Sigmoid colon (tissue), 4 donors: ENCODE results near the gene CCR7.

Experiments
- EP300 ChIP-seq, 4 donors: sonication (generic); formaldehyde crosslinking; IDR thresholded peaks; one replicate each; pipeline ENCODE4 v1.6.1; 2017; ENCODE audit warnings: antibody characterized with exemption in 4 of 4
- POLR2A ChIP-seq, 2 donors: fragments of 450-650 bp; IDR thresholded peaks; one replicate each; pipeline ENCODE4 v1.6.1; 2016; ENCODE audit warnings: antibody characterized with exemption in 2 of 2, mild to moderate bottlenecking in 2 of 2, moderate library complexity in 2 of 2
- POLR2AphosphoS5 ChIP-seq, 4 donors: sonication (generic); formaldehyde crosslinking; IDR thresholded peaks; one replicate each; pipeline ENCODE4 v1.6.1; 2017; ENCODE audit warnings: antibody characterized with exemption in 4 of 4
- TF ChIP-seq, protein P1 (sequence below), 4 experiments: fragments of 450-650 bp in 3 of 4; fragments of 200-600 bp in 1 of 4; IDR thresholded peaks; one replicate each; pipeline ENCODE4 v1.5.1; 2016 to 2019; ENCODE audit warnings: antibody characterized with exemption in 4 of 4, mild to moderate bottlenecking in 3 of 4, moderate library complexity in 2 of 4

GRCh38 chr17:40526668-40527067 lies 38.6 kb downstream of the CCR7 start:
- TF ChIP-seq, protein P1, sequence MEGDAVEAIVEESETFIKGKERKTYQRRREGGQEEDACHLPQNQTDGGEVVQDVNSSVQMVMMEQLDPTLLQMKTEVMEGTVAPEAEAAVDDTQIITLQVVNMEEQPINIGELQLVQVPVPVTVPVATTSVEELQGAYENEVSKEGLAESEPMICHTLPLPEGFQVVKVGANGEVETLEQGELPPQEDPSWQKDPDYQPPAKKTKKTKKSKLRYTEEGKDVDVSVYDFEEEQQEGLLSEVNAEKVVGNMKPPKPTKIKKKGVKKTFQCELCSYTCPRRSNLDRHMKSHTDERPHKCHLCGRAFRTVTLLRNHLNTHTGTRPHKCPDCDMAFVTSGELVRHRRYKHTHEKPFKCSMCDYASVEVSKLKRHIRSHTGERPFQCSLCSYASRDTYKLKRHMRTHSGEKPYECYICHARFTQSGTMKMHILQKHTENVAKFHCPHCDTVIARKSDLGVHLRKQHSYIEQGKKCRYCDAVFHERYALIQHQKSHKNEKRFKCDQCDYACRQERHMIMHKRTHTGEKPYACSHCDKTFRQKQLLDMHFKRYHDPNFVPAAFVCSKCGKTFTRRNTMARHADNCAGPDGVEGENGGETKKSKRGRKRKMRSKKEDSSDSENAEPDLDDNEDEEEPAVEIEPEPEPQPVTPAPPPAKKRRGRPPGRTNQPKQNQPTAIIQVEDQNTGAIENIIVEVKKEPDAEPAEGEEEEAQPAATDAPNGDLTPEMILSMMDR (IDR thresholded peaks at IDR 0.05) = no peak
- no peak for TF ChIP-seq POLR2A (IDR thresholded peaks at IDR 0.05)
- no peak for TF ChIP-seq EP300 (IDR thresholded peaks at IDR 0.05)
- peak in 1 of 4 donors; percentile 22 for TF ChIP-seq POLR2AphosphoS5 (IDR thresholded peaks at IDR 0.05)
